HG02938 (cell line): ENCODE data around the gene GPATCH11.

Experiments used
- ATAC-seq: cut with Tn5 transposase; IDR thresholded peaks from one replicate; pipeline ENCODE4 v1.9.1; 2021; ENCODE audit warnings: mild to moderate bottlenecking, moderate library complexity; ENCODE audit not compliant: unreplicated experiment

Gene GPATCH11

DNA sequence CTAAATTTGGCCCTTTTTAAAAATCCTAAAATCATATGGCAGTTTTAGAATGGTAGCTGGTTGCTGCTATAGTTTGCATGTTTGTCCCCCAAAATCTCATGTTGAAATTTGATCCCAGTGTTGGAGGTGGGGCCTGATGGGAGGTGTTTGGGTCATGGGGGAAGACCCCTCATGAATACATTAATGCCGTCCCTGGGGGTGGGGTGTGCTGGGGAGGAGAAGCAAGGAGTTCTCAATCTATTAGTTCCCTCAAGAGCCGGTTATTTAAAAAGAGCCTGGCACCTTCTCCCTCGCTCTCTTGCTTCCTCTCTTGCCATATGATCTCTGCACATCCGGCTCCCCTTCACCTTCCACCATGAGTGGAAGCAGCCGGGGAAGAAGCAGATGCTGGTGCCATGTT is 20.8 kb downstream of the GPATCH11 start:
- no peak for ATAC-seq

DNA sequence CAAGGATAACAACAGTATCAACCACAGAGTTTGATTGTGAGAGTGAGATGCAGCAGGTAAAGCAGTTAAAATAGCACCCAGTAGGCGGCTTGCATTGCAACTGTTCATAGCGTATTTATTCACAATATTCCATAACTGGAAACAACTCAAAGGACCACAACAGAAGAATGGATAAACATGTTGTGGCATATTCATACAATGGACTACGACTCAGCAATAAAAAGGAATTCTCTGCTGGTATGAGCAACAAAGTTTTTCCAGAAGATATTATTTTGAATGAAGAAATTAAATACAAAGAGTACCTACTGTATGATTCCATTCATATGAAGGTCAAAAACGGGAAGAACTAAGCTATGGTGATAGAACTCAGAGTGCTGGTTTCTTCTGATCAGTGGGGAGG is 25.2 kb downstream of the GPATCH11 start:
- ATAC-seq = no peak

DNA sequence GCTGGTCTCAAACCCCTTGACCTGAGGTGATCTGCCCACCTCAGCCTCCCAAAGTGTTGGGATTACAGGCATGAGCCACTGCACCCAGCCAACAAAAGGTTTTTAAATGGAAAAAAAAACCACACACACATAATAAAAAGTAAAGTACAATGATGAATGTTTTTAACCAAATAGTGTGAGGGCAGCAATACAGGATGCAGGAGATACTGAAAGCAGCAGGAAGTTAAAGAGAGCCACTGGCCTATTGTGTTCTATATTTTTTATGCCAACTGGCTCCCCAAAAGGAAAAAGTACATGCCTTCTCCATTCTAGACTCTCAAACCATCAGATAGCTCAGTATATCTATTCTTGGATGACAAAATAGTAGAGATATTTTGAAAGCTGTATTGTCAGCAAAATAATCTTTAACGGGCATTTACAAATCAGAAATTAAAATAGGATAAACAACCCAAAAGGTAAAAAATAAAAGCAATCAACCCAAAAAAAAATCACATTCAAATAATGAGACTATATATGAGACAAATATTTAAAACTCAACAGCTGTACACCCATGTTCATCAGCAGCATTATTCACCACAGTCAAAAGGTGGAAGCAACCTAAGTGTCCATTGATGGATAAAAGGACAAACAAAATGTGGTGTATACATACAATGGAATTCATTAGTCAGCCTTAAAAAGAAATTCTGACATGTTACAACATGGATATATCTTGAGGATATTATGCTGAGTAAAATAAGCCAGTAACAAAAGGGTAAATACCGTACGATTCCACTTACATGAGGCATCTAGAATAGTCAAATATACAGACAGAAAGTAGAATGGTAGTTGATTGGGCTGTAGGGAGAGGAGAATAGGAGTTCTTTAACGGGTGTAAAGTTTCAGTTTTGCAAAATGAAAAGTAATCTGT is 26.2 kb downstream of the GPATCH11 start:
- ATAC-seq = no peak

DNA sequence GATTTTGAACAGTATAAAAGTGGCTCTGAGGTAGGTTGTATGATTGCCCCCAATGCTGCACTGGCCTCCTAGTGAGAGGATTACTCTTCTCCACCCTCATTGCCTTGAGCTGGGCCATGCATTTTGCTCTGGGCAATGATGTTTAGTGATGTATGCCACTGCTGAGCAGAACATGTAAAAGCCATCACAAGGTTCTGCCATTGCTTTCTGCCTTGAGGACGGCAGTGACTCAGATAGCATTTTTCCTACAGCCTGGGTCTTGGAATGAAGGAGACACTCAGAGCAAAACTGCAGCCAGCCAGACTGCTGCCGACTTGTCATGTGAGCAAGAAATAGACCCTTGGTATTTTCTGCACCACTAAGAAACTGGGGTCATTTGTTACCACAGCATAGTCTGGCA is 27.6 kb downstream of the GPATCH11 start:
- no peak for ATAC-seq

DNA sequence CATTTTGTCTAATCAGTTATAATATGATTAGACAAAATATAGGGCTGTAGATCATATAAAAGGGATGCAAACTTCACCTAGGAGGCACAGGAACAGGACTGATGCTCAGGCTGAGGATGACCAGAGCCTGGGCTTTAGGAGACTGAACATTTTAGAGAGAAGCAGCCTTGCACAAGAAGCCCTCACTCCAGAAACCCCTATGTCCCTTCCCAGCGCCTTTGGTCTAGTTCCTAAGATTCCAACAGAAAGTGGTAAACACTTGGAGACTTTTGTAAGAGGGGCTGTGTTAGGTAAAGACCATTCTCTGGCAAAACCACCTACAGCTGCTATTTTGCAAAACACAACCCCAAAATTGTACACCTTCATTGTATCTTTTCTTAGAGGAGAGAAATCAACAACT is 33.2 kb downstream of the GPATCH11 start:
- no peak for ATAC-seq

DNA sequence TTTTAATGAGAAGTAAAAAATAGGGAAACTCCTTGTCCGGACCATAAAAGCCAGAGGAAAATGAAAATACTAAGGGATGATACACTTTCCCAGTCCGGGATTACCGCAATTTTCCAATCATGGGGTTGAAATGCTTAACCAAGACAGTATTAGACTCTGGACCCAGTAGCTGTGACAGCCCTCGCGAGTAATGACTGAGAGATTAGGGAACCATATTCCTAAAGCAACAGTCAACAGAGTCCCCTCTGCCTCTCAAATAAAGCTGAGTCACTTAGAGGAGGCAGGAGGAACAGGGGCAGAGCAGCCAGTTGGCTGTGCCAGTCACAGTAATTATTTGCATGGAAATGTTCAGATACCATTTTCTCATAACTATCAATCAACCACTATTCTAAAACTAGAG is 34.8 kb downstream of the GPATCH11 start:
- no peak for ATAC-seq

DNA sequence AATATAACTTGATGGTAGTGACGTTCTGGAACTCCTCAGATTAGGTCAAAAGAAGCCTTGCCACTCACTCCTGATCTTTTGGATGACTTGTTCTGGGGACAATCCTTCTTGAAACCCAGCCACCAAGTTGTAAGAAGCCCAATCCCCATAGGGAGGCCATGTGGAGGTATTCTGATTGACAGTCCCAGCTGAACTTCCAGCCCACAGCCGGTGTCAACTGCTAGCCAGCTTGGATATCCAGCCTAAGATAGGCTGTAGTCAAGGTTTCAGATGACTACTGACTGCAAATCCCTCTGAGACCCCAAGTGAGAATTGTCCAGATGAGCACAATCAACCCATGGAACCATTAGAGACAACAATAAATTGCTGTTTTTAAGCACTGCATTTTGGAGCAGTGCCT is 41.1 kb downstream of the GPATCH11 start:
- ATAC-seq = no peak

DNA sequence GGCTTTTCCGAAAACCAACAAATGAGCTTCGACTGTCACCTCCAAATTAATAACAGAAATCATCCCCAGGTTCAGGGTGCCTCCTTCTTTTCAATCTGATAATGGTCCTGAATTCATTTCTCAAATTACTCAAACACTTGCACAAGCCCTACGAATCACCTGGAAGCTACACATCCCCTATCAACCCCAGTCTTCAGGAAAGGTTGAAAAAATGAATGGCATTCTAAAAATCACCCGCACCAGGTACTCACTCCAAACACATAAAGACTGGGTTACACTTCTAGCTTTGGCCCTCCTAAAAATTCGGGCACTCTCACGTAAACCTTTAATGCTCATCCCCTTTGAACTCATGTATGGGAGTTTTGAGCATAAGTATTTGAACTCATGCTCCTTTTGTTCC is 48.6 kb downstream of the GPATCH11 start:
- no peak for ATAC-seq

DNA sequence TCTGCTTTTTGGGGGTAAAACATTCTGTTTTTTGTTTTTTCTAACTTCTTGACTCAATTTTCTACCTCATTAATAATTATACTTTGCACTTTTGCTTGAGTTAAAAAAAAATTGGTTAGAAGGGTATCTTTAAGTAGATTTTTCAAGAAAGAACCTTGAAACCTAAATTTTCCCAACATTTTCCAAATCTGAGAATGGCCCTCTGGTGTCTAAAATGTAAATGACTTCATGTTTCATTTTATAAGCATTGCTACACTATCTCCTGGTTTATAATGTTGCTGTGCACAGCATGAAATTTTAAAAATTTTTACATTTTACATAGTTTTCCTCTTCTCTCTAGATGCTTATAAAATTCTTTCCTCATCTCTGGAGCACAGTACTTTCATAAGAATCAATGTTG is 58.2 kb downstream of the GPATCH11 start:
- ATAC-seq = no peak

DNA sequence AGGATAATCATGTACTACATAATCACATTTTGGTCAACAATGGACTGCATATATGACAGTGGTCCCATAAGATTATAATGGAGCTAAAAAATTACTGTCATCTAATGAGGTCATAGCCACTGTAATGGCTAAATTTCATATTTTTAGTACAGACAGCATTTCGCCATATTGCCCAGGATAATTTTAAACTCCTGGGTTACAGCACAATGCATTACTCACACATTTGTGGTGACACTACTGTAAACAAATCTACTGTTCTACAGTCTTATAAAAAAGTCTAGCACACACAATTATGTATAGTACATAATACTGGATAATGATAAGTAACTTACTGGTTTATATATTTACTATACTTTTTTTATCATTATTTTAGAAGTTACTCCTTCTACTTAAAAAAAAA is 59.7 kb downstream of the GPATCH11 start:
- no peak for ATAC-seq

DNA sequence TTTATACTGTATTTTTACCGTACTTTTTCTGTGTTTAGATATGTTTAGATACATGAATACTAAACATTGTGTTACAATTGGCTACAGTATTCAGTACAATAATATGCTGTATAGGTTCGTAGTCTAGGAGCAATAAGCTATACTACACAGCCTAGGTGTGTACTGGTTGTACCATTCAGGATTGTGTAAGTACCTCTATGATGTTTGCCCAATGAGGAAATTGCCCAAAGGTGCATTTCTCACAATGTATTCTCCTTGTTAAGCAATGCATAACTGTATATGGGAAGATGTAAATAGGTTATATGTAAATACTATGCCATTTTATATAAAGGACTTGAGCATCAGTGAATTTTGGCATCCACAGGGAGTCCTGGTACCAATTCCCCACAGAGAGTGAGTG is 61.7 kb downstream of the GPATCH11 start:
- no peak for ATAC-seq

DNA sequence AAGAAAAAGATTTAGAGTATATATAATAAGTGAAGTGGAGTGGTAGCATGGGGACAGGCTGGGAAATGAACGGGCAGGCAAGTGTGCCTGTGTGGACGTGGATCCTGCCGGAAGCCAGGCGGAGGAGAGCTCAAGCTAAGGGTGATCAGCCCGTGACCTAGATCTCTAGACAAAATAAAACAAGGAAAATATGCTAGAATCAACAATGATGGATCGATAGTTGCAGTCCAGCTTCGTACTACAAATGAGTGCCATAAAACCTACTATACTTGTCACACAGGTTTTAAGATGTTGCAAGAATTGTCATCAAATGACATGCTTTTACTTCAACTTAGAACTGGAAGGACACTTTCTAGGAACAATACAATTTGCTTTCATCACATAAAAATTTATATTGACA is 64.0 kb downstream of the GPATCH11 start:
- no peak for ATAC-seq
